ENCODE results near the gene GLRX5. TPM values are rescaled to one million over a fixed set of nuclear protein-coding genes. Genes with fewer than 3 reads are reported as not detected.

GLRX5 gene
- total and polyA plus RNA-seq, 2 experiments from 2014 or later, result 91.4 to 130 TPM

GRCh38 chr14:95555053-95555452 lies 20.2 kb downstream of the GLRX5 start (continued):
- TF ChIP-seq ZNF114 (CRISPR knock-in tag; IDR thresholded peaks at IDR 0.05) (no peak), JUNB (IDR thresholded peaks at IDR 0.05; ENCODE audit: unreplicated experiment) (no peak)

DNA sequence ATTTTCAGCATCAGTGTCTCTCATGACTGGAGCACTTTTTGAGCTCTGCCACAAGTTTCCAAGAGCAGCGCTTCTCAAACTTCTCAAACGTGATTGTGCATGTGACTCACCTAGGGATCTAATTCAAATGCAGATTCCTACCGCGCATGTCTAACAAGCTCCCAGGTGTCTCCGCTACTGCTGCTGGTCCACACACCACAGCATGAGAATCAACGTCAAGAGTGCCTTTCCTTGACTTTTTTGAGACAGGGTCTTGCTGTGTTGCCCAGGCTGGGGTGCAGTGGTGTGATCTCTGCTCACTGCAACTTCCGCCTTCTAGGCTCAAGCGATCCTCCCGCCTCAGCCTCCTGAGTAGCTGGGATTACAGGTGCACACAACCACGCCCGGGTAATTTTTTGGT lies 22.4 kb downstream of the GLRX5 start:
- H2AFZ ChIP-seq, result no peak overlapping the region
- H3F3A ChIP-seq (replicated peaks; ENCODE audit: low read depth), result no peaks in the 10 kb centered on the region
- no peak for TF ChIP-seq ZNF462 (CRISPR knock-in tag; IDR thresholded peaks at IDR 0.05)
- TF ChIP-seq, protein P1, sequence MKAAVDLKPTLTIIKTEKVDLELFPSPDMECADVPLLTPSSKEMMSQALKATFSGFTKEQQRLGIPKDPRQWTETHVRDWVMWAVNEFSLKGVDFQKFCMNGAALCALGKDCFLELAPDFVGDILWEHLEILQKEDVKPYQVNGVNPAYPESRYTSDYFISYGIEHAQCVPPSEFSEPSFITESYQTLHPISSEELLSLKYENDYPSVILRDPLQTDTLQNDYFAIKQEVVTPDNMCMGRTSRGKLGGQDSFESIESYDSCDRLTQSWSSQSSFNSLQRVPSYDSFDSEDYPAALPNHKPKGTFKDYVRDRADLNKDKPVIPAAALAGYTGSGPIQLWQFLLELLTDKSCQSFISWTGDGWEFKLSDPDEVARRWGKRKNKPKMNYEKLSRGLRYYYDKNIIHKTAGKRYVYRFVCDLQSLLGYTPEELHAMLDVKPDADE (IDR thresholded peaks at IDR 0.05), result no peak
- TF ChIP-seq ZNF114 (CRISPR knock-in tag; IDR thresholded peaks at IDR 0.05), result no peak
- TF ChIP-seq, protein P2, sequence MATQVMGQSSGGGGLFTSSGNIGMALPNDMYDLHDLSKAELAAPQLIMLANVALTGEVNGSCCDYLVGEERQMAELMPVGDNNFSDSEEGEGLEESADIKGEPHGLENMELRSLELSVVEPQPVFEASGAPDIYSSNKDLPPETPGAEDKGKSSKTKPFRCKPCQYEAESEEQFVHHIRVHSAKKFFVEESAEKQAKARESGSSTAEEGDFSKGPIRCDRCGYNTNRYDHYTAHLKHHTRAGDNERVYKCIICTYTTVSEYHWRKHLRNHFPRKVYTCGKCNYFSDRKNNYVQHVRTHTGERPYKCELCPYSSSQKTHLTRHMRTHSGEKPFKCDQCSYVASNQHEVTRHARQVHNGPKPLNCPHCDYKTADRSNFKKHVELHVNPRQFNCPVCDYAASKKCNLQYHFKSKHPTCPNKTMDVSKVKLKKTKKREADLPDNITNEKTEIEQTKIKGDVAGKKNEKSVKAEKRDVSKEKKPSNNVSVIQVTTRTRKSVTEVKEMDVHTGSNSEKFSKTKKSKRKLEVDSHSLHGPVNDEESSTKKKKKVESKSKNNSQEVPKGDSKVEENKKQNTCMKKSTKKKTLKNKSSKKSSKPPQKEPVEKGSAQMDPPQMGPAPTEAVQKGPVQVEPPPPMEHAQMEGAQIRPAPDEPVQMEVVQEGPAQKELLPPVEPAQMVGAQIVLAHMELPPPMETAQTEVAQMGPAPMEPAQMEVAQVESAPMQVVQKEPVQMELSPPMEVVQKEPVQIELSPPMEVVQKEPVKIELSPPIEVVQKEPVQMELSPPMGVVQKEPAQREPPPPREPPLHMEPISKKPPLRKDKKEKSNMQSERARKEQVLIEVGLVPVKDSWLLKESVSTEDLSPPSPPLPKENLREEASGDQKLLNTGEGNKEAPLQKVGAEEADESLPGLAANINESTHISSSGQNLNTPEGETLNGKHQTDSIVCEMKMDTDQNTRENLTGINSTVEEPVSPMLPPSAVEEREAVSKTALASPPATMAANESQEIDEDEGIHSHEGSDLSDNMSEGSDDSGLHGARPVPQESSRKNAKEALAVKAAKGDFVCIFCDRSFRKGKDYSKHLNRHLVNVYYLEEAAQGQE (IDR thresholded peaks at IDR 0.05; ENCODE audit: unreplicated experiment), result no peak
- no peak for TF ChIP-seq EZH2phosphoT487 (IDR thresholded peaks at IDR 0.05; ENCODE audit: unreplicated experiment)
- no peak for TF ChIP-seq ZNF331 (CRISPR knock-in tag; IDR thresholded peaks at IDR 0.05; ENCODE audit: low read depth)
- TF ChIP-seq JUNB (IDR thresholded peaks at IDR 0.05; ENCODE audit: unreplicated experiment), result no peak
- TF ChIP-seq EZH2 (IDR thresholded peaks at IDR 0.05; ENCODE audit: low read depth, unreplicated experiment), result no peak
- TF ChIP-seq POLR2AphosphoS5 (IDR thresholded peaks at IDR 0.05; ENCODE audit: low read depth), result no peak
- no peak for TF ChIP-seq STAT1 (IDR thresholded peaks at IDR 0.05; ENCODE audit: unreplicated experiment)
- TF ChIP-seq CTCF (conservative IDR thresholded peaks at IDR 0.05; ENCODE audit: low read depth in 2 of 2), result no peak
- TF ChIP-seq CREB1 (CRISPR knock-in tag; IDR thresholded peaks at IDR 0.05; ENCODE audit: low read depth), result no peak
- no peak for TF ChIP-seq NANOG (IDR thresholded peaks at IDR 0.05; ENCODE audit: borderline replicate concordance)
- Mint-ChIP-seq H3K36me3 (ENCODE audit: low read depth) (no peaks in the 10 kb centered on the region), H3K4me1 (peaks cover 16% of the 10 kb centered on the region), H3K27ac (no peak overlapping the region), H3K4me3 (no peak overlapping the region), H3K9me3 (no peaks in the 10 kb centered on the region), H3K27me3 (ENCODE audit: insufficient read depth, low read depth, poor library complexity) (peaks cover 15% of the 10 kb centered on the region)
- H3K27ac ChIP-seq (ENCODE audit: low read depth), result no peak overlapping the region
- H3K4me1 ChIP-seq (ENCODE audit: insufficient read depth), result peaks cover 5% of the 10 kb centered on the region
- H3K4me3 ChIP-seq, result no peak overlapping the region
- H4K20me1 ChIP-seq (replicated peaks; ENCODE audit: insufficient read depth), result peaks cover 4% of the 10 kb centered on the region; the same call in 1 of the 2 replicates
- DNase-seq (ENCODE audit: low spot score), result peak; percentile 75
- H3K9me2 ChIP-seq (ENCODE audit: insufficient read depth), result no peaks in the 10 kb centered on the region
- peaks cover 28% of the 10 kb centered on the region for H3K27me3 ChIP-seq (ENCODE audit: insufficient read depth)
- no peaks in the 10 kb centered on the region for H3K36me3 ChIP-seq (ENCODE audit: insufficient read depth)
- H3K4me2 ChIP-seq, result no peak overlapping the region
- ATAC-seq, result peak; percentile 30
- H3K79me2 ChIP-seq (replicated peaks; ENCODE audit: insufficient read depth), result no peaks in the 10 kb centered on the region
